Mononuclear cell (primary cell): ENCODE data around the gene GLYR1. TPM values are rescaled to one million over a fixed set of nuclear protein-coding genes. Genes with fewer than 3 reads are reported as not detected.
"Not testable (repeated sequence)": the region's sequence is repeated elsewhere in the genome, so short reads cannot be mapped to it uniquely, and the experiment has no call there.

Experiments used
- H3K27me3 ChIP-seq: 2 replicates; pipeline ENCODE4 v1.6.0; 2011; ENCODE audit warnings: low read length, control low read depth; ENCODE audit not compliant: insufficient read depth
- H3K4me1 ChIP-seq: 2 replicates; pipeline ENCODE4 v1.5.1; 2011; ENCODE audit warnings: mild to moderate bottlenecking, low read length, control low read depth; ENCODE audit not compliant: insufficient read depth
- H3K4me3 ChIP-seq: 2 replicates; pipeline ENCODE4 v1.5.1; 2011; ENCODE audit warnings: mild to moderate bottlenecking, low read length, moderate library complexity
- H3K9me3 ChIP-seq: 2 replicates; pipeline ENCODE4 v1.5.1; 2011; ENCODE audit warnings: low read depth, mild to moderate bottlenecking, control low read depth, low read length
- total RNA-seq: library from RNA; depleted of rRNA; stranded (reverse); fragments of >200 nt; gene quantifications from one replicate; pipeline ENCODE4 v1.2.3, GENCODE V29; 2012

The GLYR1 gene
- total RNA-seq, 1 donor = 49.7 TPM

DNA sequence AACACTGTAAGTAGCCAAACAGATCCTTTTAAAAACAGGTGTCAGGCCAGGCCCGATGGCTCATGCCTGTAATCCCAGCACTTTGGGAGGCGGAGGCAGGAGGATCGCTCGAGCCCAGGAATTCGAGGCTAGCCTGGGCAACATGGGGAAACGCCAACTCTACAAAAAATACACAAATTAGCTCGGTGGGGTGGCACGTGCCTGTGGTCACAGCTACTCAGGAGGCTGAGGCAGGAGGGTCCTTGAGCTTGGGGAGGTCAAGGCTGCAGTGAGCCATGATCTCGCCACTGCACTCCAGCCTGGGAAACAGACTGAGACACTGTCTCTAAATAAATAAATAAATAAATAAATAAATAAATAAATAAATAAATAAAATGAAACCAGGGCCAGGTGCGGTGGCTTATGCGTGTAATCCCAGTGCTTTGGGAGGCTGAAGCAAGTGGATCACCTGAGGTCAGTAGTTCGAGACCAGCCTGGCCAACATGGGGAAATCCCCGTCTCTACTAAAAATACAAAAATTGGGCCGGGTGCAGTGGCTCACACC lies 62.6 kb downstream of the GLYR1 start:
- not testable (repeated sequence) for H3K27me3 ChIP-seq, H3K4me3 ChIP-seq, H3K9me3 ChIP-seq
- H3K4me1 ChIP-seq = peaks cover 10% of the 10 kb centered on the region

DNA sequence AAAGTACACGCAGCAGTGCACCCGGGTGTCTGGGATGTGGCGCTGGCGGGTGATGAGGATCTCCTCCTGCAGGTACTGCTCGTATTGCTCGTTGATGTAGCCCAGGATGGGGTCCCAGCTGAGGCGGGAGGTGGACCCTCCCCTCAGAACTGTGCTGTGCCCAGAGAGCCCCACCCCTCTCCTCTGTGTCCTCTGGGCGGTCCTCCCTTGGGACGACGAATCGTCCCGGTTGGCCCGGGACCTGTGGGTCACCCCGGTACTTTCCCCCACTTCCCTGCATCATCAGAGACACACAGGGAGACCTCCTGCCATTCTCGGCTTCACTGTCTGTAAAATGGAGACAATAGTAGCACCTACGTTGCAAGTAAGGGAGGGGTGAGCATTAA lies 63.1 kb downstream of the GLYR1 start:
- Histone ChIP-seq H3K4me3 (no peak overlapping the region), H3K9me3 (no peaks in the 10 kb centered on the region), H3K27me3 (no peaks in the 10 kb centered on the region), H3K4me1 (peaks cover 10% of the 10 kb centered on the region)

DNA sequence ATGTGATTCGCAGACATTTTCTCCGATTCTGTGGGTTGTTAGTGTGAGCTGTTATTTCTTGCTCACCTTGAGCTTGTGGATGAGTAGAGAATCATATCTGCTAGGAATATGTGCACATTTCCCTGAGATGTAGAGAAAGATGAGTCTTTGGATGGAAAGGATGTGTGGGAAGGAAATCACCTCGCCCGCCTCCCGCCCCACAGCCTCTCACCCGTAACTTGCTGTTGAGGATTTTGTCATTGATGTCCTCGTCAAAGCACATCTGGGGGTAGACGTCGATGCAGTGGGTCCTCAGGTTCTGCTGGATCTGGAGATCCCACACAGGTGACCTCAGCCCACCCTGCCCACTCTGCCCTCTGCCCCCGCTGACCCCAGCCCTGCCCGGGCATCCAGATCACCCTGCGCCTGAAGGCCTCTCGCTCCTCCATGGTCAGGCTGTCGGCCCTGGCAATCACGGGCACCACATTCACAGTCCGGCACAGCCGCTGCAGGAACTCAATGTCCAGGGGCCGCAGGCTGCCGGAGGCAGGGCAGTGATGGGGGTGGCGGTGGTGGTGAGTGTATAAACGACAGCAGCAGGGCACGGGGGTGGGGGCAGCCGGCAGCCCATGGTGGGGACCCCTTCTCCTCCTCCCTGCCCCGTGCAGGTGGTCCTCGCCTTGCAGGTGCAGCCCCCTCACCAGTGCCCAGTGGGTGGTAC lies 63.7 kb downstream of the GLYR1 start:
- H3K9me3 ChIP-seq = no peaks in the 10 kb centered on the region
- H3K4me3 ChIP-seq = no peak overlapping the region
- peaks cover 10% of the 10 kb centered on the region for H3K4me1 ChIP-seq

DNA sequence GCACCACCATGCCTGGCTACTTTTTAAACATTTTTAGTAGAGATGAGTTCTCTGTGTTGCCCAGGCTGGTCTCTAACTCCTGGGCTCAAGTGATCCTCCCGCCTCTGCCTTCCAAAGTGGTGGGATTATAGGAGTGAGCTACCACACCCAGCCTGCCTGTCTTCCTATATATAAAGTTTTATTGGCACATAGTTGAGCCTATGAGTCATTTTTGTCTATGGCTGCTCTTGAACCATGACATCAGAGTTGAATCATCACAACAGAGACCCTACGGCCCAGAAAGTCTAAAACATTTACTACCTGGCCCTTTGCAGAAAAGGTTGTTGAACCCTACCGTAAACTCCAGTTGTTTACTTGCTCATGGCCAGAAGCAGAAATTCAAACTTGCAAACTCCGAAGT lies 66.9 kb downstream of the GLYR1 start:
- Histone ChIP-seq H3K27me3 (no peaks in the 10 kb centered on the region), H3K4me1 (peaks cover 10% of the 10 kb centered on the region), H3K4me3 (no peak overlapping the region), H3K9me3 (no peaks in the 10 kb centered on the region)

More for the DNA sequence above, 63.7 kb downstream of the GLYR1 start:
- no peaks in the 10 kb centered on the region for H3K27me3 ChIP-seq

DNA sequence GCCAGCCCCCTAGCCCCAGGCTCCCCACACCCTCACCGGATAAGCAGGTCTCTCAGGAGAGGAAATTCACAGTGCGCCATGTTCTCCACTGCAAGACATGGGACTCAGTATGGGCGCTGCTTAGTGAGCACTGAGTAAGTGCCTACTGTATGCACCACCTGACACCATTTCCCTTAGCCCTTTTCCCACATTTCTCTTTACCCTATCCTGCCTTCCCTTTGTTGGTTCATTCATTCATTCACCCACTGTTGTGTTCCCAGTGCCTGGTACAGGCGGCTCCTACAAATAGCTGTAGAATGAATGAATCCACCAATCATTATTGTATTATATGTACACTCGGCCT lies 69.1 kb downstream of the GLYR1 start:
- H3K9me3 ChIP-seq = no peaks in the 10 kb centered on the region
- H3K4me1 ChIP-seq = peaks cover 10% of the 10 kb centered on the region
- H3K27me3 ChIP-seq = no peaks in the 10 kb centered on the region
- H3K4me3 ChIP-seq = no peak overlapping the region

DNA sequence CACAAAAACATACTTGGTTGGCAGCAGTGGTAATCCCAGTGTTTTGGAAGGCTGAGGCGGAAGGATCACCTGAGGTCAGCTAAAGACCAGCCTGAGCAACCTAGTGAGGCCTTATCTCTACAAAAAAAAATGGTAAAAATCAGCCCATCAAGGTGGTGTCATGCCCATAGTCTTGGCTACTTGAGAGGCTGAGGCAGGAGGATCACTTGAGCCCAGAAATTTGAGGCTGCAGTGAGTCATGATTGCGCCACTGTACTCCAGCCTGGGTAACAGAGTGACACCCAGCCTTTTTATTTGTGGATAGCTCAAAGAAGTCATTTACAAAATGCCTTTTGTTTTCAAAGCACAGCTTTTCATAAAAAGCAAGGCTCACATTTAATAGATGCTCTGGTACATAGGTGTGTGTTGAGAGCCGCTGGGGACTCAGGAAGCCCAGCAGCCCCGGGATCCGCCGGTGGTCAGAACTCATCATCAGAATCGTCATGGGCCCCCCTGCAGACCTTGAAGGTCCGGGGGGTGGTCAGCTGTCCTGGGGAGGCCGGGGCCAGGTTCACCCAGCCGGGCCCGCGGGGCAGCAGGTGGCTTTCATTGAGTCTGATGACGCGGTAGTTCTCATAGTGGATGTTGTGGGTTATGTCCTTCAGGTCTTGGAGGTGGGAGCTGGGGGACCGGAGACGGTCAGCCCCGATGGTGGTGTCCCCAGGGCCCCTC lies 69.6 kb downstream of the GLYR1 start:
- Histone ChIP-seq H3K9me3 (no peaks in the 10 kb centered on the region), H3K4me1 (peaks cover 9% of the 10 kb centered on the region), H3K4me3 (no peak overlapping the region), H3K27me3 (no peaks in the 10 kb centered on the region)

DNA sequence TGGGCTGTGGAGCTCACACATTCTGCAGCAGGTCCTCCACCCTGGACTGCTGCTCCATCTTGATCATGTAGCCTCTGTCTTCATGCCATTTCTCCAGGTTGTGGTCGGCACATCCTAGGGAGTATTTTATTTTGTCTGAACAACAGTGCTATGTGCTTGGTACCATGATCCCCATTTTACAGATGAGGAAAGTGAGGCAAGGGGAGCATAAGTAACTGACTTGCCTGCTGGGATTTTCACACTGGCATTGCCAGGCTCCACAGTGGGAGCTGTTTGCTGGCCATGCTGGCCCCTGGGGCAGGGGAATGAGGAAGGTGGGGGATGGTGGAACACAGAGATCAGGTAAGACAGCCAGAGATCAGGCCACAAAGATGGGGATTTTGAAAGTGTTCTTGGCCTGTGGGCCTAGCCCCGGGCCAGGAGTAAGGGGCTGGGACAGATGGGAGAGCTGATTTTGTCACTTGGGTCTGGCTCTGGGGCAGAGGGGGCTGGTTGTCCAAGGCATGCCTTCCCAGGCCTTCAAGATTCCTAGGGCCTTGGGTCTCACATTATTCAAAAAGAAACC lies 70.9 kb downstream of the GLYR1 start:
- Histone ChIP-seq H3K4me1 (peaks cover under 1% of the 10 kb centered on the region), H3K9me3 (no peaks in the 10 kb centered on the region)

DNA sequence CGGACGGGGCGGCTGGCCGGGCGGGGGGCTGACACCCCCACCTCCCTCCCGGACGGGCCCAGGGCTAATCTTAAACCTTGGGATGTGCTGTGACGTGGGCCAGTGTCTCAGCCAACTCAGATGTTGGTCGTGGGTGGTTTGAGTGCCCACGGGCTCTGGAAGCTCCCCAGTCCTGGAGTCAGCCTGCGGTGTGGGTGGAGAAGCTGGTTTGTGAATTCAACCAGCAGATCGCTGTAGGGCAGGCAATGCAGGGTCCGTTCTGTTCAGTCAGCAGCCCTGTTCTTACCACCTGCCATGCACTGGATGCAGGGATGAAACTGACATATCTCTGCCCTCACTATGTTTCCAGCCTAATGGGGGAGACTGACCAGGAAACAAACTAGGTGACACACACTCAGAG lies 72.1 kb downstream of the GLYR1 start:
- H3K4me1 ChIP-seq = no peaks in the 10 kb centered on the region
- H3K4me3 ChIP-seq = no peak overlapping the region
- H3K9me3 ChIP-seq = no peaks in the 10 kb centered on the region
- H3K27me3 ChIP-seq = no peaks in the 10 kb centered on the region

More for the DNA sequence above, 70.9 kb downstream of the GLYR1 start:
- no peaks in the 10 kb centered on the region for H3K27me3 ChIP-seq
- H3K4me3 ChIP-seq = no peak overlapping the region

DNA sequence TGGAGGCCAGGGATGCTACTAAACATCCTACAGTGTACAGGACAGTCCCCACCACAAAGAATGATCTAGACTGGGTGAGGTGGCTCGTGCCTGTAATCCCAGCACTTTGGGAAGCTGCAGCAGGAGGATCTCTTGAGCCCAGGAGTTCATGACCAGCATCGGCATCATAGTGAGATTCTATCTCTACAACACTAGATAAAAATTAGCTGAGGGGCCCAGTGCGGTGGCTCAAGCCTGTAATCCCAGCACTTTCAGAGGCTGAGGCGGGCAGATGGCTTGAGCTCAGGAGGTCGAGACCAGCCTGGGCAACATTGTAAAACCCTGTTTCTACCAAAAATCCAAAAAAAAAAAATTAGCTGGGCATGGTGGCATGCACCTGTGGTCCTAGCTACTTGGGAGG lies 74.7 kb downstream of the GLYR1 start:
- peaks cover 16% of the 10 kb centered on the region for H3K4me1 ChIP-seq
- H3K4me3 ChIP-seq = no peak overlapping the region
- H3K9me3 ChIP-seq = no peaks in the 10 kb centered on the region
- H3K27me3 ChIP-seq = no peaks in the 10 kb centered on the region

DNA sequence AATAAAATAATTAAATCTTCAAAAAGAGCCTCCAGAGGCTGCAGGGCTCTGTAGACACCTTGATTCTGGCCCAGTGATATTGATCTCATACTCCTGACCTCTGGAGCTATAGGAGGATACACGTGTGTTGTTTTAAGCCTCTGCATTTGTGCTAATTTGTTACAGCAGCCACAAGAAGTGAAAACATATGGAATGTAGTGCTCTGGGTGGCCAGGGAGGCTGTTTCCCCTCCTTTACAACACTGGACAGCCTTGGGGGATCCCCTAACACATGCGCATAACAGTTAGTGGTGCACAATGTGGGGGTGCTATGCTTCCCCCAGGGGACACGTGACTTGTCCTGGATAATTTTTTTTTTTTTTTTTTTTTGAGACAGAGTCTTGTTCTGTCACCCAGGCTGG lies 75.4 kb downstream of the GLYR1 start:
- Histone ChIP-seq H3K4me3 (no peak overlapping the region), H3K27me3 (no peaks in the 10 kb centered on the region), H3K9me3 (no peaks in the 10 kb centered on the region), H3K4me1 (peaks cover 20% of the 10 kb centered on the region)

DNA sequence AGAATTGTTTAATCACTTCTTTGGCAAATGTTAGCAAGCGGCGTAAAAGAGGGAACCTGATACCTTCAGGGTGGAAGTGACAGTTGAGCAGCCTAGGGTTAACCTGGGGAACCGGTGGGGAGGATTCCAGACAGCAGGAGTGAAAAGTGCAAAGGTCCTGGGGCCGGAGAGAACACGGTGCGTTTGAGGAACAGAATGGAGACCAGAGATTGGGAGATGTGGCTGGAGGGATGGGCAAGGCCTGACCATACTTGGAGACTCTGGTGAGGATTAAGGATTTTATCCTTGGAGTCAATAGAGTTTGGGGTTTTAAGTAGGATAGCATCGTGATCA lies 77.8 kb downstream of the GLYR1 start:
- H3K9me3 ChIP-seq = no peaks in the 10 kb centered on the region
- no peak overlapping the region for H3K4me3 ChIP-seq
- no peaks in the 10 kb centered on the region for H3K27me3 ChIP-seq
- peaks cover 31% of the 10 kb centered on the region for H3K4me1 ChIP-seq

DNA sequence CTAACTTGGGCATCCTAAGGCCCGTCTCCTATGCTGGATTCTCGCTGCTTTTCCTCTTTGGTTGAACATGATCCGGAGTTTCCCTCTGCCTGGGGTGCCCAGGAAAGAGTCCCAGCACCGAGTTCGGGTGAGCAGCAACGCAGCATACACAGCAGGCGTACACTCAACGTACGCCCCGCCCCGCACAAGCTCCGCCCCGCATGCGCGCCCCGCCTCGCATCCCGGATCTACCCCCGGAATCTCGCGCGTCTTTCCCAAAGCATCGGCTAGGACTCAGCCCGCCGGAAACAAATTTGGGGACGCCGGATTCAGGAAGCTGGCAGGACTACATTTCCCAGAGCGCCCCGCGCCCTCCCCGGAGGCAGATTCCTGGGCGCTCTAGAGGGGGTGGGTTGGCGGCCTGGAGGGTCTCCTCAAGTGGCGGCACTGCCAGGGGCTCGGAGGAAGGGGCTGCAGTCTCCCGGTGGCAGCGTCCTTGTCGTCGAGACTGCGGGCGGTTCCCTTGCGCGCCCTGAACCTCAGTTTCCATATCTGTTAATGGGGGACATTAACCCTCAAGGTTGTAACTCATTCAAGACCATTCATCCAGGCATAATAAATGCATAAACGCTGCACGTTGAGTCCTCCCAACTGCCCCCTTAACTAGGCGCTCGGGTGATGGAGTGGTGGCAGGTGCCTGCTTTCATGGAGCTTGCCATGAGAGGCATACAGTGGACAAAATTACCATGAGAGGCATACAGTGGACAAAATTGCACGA lies 78.4 kb downstream of the GLYR1 start:
- no peaks in the 10 kb centered on the region for H3K9me3 ChIP-seq
- peaks cover 31% of the 10 kb centered on the region for H3K4me1 ChIP-seq
- peak overlapping the region; percentile 58 for H3K4me3 ChIP-seq
- no peaks in the 10 kb centered on the region for H3K27me3 ChIP-seq

DNA sequence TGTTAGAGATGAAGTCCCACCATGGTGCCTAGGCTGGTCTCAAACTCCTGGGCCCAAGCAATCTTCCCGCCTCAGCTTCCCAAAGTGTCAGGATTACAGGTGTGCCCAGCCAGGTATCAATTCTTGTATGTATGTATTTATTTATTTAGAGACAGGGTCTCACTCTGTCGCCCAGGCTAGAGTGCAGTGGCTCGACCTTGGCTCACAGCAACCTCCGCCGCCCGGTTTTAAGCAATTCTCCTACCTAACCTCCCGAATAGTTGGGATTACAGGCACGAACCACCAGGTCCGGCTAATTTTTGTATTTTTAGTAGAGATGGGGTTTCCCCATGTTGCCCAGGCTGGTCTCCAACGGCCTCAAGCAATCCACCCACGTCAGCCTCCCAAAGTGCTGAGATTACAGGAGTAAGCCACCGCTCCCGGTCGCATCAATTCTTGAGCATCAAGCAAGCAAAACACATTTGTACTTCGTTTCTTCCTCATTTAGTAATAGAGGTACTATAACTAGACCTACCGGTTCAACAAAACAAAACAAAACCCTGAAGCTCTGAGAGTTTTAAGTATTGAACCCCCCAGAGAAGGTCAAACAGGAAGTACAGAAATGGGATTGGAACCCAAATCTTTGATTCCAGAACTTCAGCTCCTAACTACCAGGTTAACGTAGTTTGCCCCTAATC lies 79.1 kb downstream of the GLYR1 start:
- Histone ChIP-seq H3K27me3 (no peaks in the 10 kb centered on the region), H3K4me3 (peak overlapping the region; percentile 58), H3K4me1 (peaks cover 31% of the 10 kb centered on the region), H3K9me3 (no peaks in the 10 kb centered on the region)

DNA sequence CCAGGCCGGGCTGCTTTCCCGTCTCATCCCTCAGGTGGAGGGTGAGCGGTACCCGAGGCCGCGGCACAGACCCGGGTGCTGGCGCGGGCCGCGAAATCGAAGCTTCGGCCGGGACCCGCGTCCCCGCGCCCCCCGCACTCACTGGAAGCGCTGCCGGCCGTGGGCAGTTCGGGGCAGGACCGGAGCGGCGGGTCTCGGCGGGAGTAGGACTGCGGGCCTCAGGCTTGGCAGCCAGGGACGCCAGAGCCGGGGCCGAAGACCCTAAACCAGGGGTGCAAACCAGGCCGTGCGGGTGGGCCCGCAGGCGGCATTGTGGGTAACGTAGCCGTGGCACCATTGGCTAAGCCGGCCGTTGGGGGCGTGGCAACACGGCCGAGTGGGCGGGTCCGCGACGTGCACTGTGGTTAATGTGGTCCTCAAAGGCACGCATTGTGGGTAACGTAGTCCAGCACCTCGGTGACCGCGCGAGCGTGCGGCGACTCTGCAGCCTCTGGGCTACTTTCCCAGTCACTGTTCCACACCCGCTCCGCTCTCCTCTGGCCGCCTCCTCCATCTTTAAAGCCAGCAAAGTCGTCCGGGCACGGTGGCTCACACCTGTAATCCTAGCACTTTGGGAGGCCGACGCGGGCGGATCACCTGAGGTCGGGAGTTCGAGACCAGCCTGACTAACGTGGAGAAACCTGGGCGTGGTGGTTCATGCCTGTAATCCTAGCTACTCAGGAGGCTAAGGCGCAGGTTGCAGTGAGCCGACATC lies 80.0 kb downstream of the GLYR1 start, which contains the start of gene ZNF500:
TSS of gene ZNF500 (minus strand) at position 288 of the 754 bp plus-strand sequence. CDS start 1,184 bp downstream, outside the sequence.
- H3K27me3 ChIP-seq = no peaks in the 10 kb centered on the region
- H3K4me1 ChIP-seq = peaks cover 31% of the 10 kb centered on the region
- no peaks in the 10 kb centered on the region for H3K9me3 ChIP-seq
- peak within 1 kb of the TSS; percentile 83 for H3K4me3 ChIP-seq
